ENCODE results near the gene REELD1.

GRCh38 chr4:146210890-146211289, 3.4 kb upstream of the REELD1 start:
- TF ChIP-seq POLR2A (IDR thresholded peaks at IDR 0.05): no peak
- TF ChIP-seq, protein P1, sequence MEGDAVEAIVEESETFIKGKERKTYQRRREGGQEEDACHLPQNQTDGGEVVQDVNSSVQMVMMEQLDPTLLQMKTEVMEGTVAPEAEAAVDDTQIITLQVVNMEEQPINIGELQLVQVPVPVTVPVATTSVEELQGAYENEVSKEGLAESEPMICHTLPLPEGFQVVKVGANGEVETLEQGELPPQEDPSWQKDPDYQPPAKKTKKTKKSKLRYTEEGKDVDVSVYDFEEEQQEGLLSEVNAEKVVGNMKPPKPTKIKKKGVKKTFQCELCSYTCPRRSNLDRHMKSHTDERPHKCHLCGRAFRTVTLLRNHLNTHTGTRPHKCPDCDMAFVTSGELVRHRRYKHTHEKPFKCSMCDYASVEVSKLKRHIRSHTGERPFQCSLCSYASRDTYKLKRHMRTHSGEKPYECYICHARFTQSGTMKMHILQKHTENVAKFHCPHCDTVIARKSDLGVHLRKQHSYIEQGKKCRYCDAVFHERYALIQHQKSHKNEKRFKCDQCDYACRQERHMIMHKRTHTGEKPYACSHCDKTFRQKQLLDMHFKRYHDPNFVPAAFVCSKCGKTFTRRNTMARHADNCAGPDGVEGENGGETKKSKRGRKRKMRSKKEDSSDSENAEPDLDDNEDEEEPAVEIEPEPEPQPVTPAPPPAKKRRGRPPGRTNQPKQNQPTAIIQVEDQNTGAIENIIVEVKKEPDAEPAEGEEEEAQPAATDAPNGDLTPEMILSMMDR (IDR thresholded peaks at IDR 0.05): no peak
